HG02852 (cell line): ENCODE data around the gene DBNL.

Experiments used
- ATAC-seq: cut with Tn5 transposase; IDR thresholded peaks from one replicate; pipeline ENCODE4 v1.9.1; 2021; ENCODE audit warnings: mild to moderate bottlenecking, moderate library complexity; ENCODE audit not compliant: unreplicated experiment

DBNL gene

GRCh38 chr7:44042221-44042620, 2.3 kb upstream of the DBNL start:
- no peak for ATAC-seq

DNA sequence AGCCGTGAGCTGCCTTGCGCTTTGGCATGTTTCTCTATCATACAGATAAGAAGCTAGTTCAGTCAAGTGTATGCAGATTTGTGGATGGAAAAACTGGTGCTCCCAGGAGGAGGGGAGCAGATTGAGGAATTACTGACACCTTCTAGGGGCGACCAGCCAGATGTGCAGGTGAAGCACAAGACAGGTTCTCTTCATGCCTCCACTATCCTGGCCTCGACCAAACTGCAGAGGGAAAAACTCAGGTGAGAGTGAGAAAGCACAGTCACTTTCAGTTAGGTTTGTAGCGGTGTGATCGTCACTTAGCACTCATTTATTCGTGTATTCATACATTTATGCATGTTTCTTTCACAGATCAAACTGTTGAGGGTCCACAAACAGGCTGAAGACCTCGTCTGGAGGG, 600 bp upstream of the DBNL start:
- ATAC-seq = no peak

- ATAC-seq = peak; percentile 8
Measured at GRCh38 chr7:44045226-44046014, 918 bp downstream of the DBNL start.

DNA sequence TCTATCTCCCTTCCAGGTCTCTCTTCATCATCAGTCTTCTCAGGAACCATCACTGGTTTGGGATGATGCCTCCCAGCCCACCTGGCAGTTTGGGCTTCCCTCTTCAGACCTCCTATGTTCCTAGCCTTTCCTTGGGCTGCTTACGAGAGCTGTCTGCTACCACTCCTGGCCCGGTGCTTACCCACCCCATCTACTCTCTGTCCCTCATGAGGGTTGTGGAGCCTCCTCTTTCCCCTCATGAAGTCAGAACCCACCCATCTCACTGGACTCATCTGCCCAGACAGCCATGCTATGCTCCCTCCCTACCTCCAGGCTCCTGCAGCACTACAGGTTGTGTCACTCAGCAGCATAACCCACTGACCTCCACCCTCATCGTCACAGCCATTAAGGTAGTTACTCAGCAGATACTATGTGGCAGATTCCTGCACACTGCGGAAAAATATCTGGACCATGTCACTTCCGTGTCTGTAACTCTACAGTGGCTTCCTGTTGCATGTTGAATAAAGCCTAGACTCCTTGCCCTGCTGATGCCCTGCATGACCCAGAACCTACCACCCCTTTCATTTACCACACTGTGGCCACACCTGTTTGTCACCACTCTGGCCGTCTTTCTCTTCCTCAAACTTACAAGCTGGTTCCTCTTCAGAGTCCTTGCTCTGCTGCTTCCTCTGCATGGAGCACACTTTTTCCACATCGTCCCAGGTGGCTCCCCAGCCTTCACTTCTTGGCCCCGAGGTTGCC, 2.0 kb downstream of the DBNL start:
- ATAC-seq = peak; percentile 29

GRCh38 chr7:44048031-44048795, 3.7 kb downstream of the DBNL start:
- ATAC-seq = no peak

DNA sequence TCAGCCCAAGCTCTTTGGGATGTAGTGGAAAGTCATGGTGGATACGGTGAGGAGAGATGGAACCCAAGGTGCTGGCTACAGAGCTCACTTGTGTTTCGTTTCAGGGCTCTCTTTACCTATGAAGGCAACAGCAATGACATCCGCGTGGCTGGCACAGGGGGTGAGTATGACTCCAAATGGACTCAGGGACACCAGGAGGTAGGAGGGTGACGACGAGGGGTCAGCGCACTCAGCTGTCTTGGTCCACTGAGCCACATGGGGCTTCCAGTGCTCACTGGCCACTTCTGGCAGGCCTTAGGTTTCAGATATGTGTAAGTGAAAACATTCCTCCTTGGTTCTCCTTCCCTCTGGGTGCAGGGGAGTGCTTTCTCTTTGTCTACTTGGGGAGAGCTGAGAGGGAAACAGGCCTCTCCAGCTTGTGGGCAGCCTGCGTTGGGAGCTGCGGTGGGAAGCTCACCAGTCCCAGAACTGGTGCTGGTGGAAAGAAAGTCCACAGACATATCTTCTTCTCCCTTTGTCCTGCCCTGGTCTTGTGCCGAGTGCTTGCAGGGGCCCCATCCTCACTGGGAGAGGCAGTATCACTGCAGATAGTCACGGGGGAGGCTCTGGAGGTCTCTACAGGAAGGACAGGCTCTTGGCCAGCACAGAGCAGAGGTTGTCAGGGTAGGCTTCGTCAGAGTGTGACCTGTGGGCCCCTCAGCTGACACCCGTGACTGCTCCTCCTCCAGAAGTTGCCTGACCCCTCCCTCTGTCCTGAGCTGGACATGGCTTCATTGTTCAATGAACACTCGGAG, 5.8 kb downstream of the DBNL start:
- no peak for ATAC-seq

GRCh38 chr7:44050915-44051560, 6.5 kb downstream of the DBNL start:
- ATAC-seq = no peak

DNA sequence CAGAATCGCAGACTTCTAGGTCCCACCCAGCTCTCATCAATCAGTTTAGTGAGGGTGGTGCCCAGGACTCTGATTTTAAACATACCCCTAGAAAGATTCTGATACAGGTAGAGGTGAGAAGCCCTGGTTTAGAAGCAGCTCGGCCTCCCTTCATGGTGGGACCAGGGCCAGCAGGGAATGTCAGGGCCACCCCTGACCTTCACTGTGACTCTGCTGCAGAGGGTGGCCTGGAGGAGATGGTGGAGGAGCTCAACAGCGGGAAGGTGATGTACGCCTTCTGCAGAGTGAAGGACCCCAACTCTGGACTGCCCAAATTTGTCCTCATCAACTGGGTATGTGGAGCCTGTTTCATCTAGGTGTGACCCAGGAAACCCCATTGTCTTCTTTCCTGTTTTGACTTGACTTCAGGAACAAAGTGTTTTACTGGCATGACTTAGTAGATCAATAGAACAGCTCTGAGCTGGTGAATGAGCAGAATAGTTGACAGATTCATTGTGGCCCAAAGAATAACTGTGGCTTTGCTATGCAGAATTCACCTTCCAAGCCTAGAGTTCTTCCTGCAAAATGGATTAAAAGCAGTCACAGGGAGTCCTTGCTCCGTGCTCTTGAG, 7.2 kb downstream of the DBNL start:
- ATAC-seq = no peak

DNA sequence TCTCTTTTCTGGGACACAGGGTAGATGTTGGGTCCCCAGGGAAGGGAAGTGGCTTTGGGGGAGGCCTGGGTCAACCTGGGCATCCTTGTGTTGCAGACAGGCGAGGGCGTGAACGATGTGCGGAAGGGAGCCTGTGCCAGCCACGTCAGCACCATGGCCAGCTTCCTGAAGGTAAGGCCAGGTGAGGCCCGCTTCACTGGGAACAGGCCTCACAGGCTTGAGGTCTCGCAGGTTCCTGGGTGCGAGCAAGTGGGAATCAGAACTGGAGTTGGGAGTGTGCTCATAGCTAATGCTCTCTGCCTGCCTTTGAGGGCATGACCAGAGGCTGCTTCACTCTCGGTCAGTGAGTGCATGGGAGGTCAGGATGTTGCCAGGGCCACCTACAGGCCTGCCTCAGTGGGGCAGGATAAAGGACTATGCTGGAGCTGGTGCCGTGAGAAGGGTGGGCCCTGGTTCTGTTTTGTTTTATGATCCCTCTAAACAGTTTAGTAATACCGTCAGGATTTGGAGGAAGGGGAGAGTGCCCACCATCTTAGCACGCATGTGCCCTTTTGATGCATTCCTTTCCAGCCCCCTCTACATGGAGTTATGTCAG, 8.4 kb downstream of the DBNL start:
- ATAC-seq = no peak

GRCh38 chr7:44056681-44057080, 12.2 kb downstream of the DBNL start:
- ATAC-seq = no peak

- no peak for ATAC-seq
Measured at GRCh38 chr7:44057181-44057848, 12.8 kb downstream of the DBNL start.

DNA sequence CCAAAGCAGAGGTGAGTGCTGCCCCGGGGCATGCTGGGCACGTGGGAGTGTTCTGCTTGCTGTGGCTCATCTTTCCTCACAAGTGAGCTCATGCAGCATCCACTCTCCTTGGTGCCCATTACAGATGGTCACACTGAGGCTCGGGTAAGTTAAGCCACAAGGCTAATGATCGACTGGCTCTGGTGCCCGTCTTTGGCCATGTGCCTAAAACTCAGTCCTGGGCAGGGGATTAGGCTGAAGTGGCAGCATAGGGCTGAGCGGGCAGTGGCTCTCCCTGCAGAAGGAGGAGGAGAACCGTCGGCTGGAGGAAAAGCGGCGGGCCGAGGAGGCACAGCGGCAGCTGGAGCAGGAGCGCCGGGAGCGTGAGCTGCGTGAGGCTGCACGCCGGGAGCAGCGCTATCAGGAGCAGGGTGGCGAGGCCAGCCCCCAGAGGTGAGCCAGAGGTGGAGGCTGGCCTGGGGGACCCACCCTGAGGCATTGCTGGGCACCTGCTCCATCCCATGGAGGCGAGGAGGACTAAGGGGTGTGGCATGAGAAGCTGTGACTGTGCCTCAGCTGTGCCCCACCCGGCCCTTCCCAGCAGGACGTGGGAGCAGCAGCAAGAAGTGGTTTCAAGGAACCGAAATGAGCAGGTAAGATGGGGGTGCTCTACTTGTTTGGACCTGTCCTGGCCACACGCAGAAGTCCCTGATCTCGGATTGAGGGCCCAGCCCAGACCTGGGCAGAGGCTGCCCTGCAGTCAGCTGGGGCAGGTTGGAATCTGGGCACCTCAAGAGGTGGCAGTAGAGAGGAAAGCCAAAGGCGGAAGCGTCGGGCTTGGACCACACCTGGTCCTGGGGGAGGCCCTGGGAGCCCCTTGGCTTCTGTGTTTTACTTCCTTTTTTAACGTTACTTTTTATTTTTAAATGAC, 13.6 kb downstream of the DBNL start:
- no peak for ATAC-seq

GRCh38 chr7:44058759-44059218, 14.3 kb downstream of the DBNL start:
- no peak for ATAC-seq

DNA sequence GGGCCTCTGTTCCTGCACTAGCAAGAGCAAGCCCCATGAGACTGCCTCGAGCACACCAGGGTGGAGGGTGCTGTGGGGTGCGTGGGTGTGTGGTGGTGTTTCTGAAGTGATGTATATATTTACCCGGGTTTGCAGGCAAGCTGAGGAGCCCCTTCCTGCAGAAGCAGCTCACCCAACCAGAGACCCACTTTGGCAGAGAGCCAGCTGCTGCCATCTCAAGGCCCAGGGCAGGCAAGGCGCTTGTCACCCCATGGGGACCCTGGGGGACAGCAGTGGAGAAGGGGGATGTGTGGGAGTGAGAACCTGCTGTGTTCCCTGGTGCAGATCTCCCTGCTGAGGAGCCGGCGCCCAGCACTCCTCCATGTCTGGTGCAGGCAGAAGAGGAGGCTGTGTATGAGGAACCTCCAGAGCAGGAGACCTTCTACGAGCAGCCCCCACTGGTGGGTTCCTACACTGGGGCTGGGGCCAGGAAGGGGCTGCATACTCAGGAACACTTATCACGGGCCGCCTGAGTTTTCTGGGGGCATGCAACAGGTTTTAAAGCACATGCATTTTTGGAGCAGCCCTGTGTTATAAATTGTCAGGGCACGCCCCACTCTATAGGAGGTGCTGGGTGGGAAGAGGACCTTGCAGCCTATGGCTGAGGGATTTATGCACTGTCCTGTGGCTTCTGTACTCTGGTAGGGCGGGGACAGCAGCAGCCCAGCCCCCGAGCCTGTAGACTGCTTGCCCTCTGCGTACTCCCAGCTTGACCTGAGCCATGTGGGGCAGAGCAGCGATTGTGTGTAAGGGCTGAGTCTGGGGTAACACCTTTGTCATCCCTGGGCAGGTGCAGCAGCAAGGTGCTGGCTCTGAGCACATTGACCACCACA, 15.0 kb downstream of the DBNL start:
- ATAC-seq = peak; percentile 61

- ATAC-seq = no peak
Measured at GRCh38 chr7:44060091-44060947, 15.8 kb downstream of the DBNL start.
